ENCODE data around the gene APLP2. TPM values are rescaled to one million over a fixed set of nuclear protein-coding genes. Genes with fewer than 3 reads are reported as not detected.

The APLP2 gene
- total and polyA plus RNA-seq, 2 experiments from 2014 or later: 322 to 362 TPM

DNA sequence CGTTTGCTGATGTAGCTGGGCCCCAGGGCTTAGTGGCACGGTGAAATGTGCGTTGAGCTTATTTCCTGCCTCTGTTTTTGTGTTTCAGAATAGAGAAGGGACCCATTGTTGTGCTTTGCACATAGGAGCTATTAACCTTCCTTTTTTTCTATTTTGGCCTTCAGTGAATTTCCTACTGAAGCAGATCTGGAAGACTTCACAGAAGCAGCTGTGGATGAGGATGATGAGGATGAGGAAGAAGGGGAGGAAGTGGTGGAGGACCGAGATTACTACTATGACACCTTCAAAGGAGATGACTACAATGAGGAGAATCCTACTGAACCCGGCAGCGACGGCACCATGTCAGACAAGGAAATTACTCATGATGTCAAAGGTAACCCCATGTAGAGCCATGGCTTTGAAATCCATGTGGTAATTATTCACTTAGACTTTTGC is 52.5 kb downstream of the APLP2 start:
- TF ChIP-seq EZH2phosphoT487 (IDR thresholded peaks at IDR 0.05; ENCODE audit: unreplicated experiment) (no peak), STAT1 (IDR thresholded peaks at IDR 0.05; ENCODE audit: unreplicated experiment) (no peak), ZNF331 (CRISPR knock-in tag; IDR thresholded peaks at IDR 0.05; ENCODE audit: low read depth) (no peak), POLR2AphosphoS5 (IDR thresholded peaks at IDR 0.05; ENCODE audit: low read depth) (no peak), JUNB (IDR thresholded peaks at IDR 0.05; ENCODE audit: unreplicated experiment) (no peak), NANOG (IDR thresholded peaks at IDR 0.05; ENCODE audit: borderline replicate concordance) (no peak), EZH2 (IDR thresholded peaks at IDR 0.05; ENCODE audit: low read depth, unreplicated experiment) (no peak)
- TF ChIP-seq, protein P1, sequence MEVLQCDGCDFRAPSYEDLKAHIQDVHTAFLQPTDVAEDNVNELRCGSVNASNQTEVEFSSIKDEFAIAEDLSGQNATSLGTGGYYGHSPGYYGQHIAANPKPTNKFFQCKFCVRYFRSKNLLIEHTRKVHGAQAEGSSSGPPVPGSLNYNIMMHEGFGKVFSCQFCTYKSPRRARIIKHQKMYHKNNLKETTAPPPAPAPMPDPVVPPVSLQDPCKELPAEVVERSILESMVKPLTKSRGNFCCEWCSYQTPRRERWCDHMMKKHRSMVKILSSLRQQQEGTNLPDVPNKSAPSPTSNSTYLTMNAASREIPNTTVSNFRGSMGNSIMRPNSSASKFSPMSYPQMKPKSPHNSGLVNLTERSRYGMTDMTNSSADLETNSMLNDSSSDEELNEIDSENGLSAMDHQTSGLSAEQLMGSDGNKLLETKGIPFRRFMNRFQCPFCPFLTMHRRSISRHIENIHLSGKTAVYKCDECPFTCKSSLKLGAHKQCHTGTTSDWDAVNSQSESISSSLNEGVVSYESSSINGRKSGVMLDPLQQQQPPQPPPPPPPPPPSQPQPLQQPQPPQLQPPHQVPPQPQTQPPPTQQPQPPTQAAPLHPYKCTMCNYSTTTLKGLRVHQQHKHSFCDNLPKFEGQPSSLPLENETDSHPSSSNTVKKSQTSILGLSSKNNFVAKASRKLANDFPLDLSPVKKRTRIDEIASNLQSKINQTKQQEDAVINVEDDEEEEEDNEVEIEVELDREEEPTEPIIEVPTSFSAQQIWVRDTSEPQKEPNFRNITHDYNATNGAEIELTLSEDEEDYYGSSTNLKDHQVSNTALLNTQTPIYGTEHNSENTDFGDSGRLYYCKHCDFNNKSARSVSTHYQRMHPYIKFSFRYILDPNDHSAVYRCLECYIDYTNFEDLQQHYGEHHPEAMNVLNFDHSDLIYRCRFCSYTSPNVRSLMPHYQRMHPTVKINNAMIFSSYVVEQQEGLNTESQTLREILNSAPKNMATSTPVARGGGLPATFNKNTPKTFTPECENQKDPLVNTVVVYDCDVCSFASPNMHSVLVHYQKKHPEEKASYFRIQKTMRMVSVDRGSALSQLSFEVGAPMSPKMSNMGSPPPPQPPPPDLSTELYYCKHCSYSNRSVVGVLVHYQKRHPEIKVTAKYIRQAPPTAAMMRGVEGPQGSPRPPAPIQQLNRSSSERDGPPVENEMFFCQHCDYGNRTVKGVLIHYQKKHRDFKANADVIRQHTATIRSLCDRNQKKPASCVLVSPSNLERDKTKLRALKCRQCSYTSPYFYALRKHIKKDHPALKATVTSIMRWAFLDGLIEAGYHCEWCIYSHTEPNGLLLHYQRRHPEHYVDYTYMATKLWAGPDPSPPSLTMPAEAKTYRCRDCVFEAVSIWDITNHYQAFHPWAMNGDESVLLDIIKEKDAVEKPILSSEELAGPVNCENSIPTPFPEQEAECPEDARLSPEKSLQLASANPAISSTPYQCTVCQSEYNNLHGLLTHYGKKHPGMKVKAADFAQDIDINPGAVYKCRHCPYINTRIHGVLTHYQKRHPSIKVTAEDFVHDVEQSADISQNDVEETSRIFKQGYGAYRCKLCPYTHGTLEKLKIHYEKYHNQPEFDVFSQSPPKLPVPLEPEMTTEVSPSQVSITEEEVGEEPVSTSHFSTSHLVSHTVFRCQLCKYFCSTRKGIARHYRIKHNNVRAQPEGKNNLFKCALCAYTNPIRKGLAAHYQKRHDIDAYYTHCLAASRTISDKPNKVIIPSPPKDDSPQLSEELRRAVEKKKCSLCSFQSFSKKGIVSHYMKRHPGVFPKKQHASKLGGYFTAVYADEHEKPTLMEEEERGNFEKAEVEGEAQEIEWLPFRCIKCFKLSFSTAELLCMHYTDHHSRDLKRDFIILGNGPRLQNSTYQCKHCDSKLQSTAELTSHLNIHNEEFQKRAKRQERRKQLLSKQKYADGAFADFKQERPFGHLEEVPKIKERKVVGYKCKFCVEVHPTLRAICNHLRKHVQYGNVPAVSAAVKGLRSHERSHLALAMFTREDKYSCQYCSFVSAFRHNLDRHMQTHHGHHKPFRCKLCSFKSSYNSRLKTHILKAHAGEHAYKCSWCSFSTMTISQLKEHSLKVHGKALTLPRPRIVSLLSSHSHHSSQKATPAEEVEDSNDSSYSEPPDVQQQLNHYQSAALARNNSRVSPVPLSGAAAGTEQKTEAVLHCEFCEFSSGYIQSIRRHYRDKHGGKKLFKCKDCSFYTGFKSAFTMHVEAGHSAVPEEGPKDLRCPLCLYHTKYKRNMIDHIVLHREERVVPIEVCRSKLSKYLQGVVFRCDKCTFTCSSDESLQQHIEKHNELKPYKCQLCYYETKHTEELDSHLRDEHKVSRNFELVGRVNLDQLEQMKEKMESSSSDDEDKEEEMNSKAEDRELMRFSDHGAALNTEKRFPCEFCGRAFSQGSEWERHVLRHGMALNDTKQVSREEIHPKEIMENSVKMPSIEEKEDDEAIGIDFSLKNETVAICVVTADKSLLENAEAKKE (CRISPR knock-in tag; IDR thresholded peaks at IDR 0.05): no peak
- TF ChIP-seq, protein P2, sequence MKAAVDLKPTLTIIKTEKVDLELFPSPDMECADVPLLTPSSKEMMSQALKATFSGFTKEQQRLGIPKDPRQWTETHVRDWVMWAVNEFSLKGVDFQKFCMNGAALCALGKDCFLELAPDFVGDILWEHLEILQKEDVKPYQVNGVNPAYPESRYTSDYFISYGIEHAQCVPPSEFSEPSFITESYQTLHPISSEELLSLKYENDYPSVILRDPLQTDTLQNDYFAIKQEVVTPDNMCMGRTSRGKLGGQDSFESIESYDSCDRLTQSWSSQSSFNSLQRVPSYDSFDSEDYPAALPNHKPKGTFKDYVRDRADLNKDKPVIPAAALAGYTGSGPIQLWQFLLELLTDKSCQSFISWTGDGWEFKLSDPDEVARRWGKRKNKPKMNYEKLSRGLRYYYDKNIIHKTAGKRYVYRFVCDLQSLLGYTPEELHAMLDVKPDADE (IDR thresholded peaks at IDR 0.05): no peak
- TF ChIP-seq, protein P3, sequence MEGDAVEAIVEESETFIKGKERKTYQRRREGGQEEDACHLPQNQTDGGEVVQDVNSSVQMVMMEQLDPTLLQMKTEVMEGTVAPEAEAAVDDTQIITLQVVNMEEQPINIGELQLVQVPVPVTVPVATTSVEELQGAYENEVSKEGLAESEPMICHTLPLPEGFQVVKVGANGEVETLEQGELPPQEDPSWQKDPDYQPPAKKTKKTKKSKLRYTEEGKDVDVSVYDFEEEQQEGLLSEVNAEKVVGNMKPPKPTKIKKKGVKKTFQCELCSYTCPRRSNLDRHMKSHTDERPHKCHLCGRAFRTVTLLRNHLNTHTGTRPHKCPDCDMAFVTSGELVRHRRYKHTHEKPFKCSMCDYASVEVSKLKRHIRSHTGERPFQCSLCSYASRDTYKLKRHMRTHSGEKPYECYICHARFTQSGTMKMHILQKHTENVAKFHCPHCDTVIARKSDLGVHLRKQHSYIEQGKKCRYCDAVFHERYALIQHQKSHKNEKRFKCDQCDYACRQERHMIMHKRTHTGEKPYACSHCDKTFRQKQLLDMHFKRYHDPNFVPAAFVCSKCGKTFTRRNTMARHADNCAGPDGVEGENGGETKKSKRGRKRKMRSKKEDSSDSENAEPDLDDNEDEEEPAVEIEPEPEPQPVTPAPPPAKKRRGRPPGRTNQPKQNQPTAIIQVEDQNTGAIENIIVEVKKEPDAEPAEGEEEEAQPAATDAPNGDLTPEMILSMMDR (conservative IDR thresholded peaks at IDR 0.05; ENCODE audit: low read depth in 2 of 2): no peak
- Histone ChIP-seq H3K79me2 (replicated peaks; ENCODE audit: insufficient read depth) (peaks cover 19% of the 10 kb centered on the region), H3K9me2 (ENCODE audit: insufficient read depth) (no peaks in the 10 kb centered on the region), H4K20me1 (replicated peaks; ENCODE audit: insufficient read depth) (peaks cover 22% of the 10 kb centered on the region), H3K4me3 (no peak overlapping the region), H3K4me1 (ENCODE audit: insufficient read depth) (no peaks in the 10 kb centered on the region), H3K4me2 (no peak overlapping the region), H3K27ac (ENCODE audit: low read depth) (no peak overlapping the region), H2AFZ (no peak overlapping the region), H3K36me3 (ENCODE audit: insufficient read depth) (peaks cover 37% of the 10 kb centered on the region), H3K27me3 (ENCODE audit: insufficient read depth) (no peaks in the 10 kb centered on the region), H3F3A (replicated peaks; ENCODE audit: low read depth) (0 out of 2 replicates have a peak, but pooled peaks cover 4% of the 10 kb centered on the region)
- H3K4me3 Mint-ChIP-seq: no peak overlapping the region
- peaks cover 13% of the 10 kb centered on the region; the same call in 1 of the 3 replicates for H3K4me1 Mint-ChIP-seq
- no peak overlapping the region for H3K27ac Mint-ChIP-seq
- DNase-seq (ENCODE audit: low spot score) (no peak), ATAC-seq (no peak)
- no peaks in the 10 kb centered on the region for H3K9me3 Mint-ChIP-seq
- H3K36me3 Mint-ChIP-seq (ENCODE audit: low read depth): peaks cover 46% of the 10 kb centered on the region
- peaks cover 2% of the 10 kb centered on the region for H3K27me3 Mint-ChIP-seq (ENCODE audit: insufficient read depth, low read depth, poor library complexity)

Measured in GM23338 (cell line).